Central memory CD4-positive, alpha-beta T cell (primary cell): ENCODE results near the gene FAM168B.
A peak's percentile ranks its signal among the peaks of the same experiment; 100 is the strongest.
"Not testable (repeated sequence)": the region's sequence is repeated elsewhere in the genome, so short reads cannot be mapped to it uniquely, and the experiment has no call there.

Source experiments
- DNase-seq: peaks from one replicate; pipeline ENCODE4 v3.0.0; 2022
- total RNA-seq, 3 experiments: gene quantifications; one replicate each; lab custom pipeline; 2026; lab: John Stamatoyannopoulos, UW

Gene FAM168B, protein sequence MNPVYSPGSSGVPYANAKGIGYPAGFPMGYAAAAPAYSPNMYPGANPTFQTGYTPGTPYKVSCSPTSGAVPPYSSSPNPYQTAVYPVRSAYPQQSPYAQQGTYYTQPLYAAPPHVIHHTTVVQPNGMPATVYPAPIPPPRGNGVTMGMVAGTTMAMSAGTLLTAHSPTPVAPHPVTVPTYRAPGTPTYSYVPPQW
- 102 to 223 (median 188) reads per million in 3 experiments for total RNA-seq

- DNase-seq = peak; percentile 88
Measured at GRCh38 chr2:131093006-131093695, at the start of gene FAM168B. FAM168B (minus strand) TSS chr2:131093460; CDS start chr2:131082646, 10,814 bp downstream.

DNA sequence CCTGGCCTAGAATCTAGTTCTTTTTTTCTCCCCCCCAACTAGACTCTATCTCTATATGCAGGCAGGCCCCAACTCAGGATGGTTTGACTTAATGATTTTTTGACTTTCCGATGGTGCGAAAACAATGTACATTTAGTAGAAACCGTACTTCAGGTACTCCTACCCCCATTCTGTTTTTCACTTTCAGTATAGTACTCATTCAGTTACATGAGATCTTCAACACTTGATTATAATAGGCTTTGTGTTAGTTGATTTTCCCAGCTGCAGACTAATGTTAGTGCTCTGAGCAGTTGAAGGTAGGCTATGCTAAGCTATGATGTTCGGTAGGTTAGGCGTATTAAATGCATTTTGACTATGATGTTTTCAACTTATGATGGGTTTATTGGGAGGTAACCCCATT is 49.6 kb upstream of the FAM168B start:
- no peak for DNase-seq

DNA sequence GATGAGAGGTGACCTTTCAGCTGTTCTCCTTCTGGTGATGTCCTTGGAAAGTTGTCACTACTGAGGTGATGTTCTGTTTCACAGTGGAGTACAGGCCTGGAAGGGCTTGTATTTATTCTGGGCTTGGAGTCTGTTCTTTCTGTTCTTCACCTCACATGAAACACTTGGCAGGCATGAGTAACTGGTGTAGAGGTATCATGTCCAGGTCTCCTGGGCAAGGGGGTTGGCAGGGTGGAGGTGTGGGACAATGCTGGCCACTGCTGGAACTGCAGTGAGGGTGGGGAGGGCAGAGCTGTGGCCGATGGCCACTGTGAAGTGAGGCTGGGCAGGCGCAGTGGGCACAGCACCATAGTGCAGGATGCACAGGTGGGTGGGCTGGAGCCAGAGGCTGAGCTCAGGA is 47.3 kb upstream of the FAM168B start:
- DNase-seq = no peak

DNA sequence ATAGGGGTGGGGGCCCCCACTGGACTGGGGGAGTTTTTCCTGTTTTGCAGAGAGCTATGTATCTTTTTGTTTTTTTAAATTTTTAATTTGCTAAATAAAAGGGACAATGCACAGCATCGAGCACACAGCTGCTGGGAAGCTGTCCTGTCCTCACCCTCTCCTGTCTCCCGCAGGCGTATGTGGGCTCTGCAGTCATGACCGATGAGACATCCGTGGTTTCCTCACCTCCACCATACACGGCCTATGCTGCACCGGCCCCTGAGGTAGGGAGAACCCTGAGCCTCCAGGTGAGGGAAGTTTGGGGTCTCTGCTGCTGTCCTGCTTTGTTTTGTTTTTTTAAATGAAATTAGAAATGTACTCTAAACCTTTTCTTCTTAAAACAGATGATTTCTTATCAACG is 39.5 kb upstream of the FAM168B start:
- no peak for DNase-seq

DNA sequence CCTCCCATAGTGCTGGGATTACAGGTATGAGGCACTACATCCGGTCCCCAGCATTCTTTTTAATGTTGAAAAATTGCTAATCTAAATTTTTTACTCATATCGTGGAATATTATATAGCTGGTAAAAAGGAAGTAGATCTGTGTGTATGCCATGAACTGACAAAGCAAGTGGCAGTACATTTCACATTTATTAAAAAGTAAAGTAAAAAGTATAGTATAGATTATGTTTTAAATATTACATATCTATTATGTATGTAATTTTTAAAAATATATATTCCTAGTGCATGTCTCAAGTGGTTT is 37.0 kb upstream of the FAM168B start:
- no peak for DNase-seq

DNA sequence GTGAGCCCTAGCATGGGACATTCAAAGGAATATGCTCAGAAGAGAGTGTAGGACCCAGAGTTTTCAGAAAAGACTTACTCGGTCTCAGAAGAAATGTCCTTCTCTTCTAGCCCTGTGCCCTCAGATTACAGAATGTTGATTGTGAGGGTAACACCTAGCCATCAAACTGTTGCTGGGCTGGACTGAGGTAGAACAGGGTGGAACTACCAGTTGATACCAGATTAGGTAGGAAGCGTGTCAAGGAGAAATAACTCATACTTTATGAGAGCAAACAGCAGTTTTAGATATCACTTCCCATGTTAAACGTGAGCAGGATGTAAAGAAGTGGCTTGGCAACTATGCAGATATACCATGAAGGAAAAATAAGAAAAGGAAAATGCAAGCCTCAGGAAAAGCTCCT is 34.7 kb upstream of the FAM168B start:
- DNase-seq = no peak

DNA sequence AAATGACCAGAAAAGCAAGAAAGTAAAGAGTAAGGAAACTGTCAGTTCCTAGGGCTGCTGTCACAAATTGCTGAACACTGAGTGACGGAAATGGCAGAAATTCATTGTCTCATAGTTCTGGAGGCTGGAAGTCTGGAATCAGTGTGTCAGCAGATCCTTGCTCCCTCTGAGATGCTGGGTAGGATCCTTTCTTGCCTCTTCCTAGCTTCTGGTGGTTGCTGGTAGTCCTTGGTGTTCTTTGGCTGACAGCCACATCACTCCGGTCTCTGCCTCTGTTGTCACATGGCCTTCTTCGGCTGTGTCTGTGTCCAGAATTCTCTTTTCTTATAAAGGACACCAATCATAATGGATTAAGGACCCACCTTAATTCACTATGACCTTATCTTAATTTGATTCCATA is 33.8 kb upstream of the FAM168B start:
- DNase-seq = no peak

DNA sequence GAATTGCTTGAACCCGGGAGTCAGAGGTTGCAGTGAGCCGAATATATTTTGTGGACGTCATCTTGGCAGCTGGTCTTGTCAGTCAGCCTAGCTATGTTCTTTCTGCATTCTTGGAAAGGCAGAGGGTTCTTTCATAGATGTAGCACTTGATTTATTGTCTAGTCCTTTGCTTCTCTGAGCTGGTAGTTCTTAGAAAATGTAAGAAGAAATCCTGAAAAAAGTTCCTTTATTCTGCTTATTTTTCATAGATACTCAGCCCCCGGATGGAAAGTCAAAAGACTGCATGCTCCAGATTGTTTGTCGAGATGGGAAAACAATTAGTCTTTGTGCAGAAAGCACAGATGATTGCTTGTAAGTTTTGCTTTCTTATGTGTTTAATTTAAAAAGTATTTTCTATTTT is 33.2 kb upstream of the FAM168B start:
- DNase-seq = no peak

DNA sequence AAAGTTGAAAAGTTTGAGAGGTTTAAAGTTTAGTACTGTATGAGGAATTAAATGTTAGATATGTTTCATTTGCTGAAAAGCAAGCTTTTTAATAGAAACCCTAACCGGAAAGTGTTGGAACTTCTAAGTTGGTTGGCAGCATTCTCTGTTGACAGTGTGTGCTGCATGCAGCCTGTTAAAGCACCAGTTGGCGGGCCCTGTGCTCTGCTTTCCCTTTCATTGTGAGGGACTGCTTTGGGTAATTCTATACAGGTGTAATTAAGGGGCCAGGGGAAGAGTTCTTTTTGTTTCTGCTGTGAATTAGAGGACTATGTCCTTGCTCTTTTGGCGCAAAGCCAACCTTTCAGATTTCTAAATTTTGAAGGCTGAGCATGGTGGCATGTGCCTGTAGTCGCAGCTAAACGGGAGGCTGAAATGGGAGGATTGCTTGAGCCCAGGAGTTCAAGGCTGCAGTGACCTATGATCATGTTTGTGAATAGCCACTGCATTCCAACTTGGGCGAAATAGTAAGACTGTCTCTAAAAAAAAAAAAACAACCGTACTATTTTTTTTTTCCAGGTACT is 32.0 kb upstream of the FAM168B start:
- no peak for DNase-seq

DNA sequence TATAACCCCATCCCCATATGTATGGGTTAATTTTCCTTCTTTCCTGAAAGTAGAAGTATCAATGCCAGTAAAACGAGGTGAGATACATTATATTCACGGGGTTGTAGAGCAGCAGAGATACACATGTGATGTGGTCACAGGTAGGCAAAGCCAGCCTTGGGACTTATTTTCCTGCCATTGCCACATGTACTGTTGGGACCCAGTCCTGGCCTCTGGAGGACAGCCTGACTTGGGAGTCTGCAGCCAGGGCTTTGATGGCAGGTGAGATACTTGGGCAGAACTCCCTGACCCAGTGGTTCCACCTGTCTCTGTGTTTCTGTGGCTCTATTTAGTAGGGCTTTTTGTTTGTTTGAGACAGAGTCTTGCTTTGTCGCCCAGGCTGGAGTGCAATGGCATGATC is 29.9 kb upstream of the FAM168B start:
- no peak for DNase-seq

DNA sequence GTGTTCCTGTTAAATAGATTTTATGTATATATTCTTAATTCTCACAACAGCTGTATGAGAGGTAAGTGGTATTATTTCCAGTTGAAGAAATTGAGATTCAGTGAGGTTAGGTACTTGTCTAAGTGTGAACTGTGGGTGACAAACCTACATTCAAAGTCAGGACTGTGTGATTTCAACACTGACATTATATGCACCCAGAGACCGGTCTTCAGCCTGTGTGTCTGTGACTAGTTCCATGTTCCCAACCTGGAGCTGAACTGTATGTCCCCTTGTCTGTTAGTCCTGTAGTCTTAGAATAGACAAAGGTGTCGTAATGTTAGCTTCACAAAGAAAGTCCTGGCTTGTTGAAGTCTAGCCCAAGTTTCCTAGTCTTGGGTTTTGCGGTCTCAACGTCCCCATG is 29.2 kb upstream of the FAM168B start:
- DNase-seq = no peak

GRCh38 chr2:131121464-131121863 is 28.2 kb upstream of the FAM168B start:
- no peak for DNase-seq

DNA sequence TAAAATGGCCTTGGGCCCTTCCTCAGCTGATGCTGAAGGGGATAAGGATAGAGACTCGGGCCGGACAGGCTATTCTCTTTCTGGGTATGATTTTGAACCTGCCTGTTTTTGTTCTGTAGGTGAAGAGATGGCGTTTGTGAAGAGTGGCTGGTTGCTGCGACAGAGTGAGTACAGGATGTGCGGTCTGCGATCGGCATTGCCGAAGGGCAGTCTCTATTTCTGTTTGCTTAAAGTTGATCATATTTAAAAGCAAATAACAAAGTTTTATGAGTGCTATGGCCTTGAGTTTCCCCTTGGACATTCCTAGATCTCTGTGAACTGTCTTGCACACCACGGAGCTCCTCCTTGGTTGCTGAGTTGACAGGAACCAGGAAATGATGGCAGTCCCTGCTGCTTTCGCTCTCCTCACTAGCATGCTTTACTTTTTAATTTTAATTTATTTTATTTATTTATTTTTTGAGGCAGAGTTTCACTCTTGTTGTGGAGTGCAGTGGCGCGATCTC is 27.6 kb upstream of the FAM168B start:
- no peak for DNase-seq

- DNase-seq = no peak
Measured at GRCh38 chr2:131115752-131116151, 22.5 kb upstream of the FAM168B start.

DNA sequence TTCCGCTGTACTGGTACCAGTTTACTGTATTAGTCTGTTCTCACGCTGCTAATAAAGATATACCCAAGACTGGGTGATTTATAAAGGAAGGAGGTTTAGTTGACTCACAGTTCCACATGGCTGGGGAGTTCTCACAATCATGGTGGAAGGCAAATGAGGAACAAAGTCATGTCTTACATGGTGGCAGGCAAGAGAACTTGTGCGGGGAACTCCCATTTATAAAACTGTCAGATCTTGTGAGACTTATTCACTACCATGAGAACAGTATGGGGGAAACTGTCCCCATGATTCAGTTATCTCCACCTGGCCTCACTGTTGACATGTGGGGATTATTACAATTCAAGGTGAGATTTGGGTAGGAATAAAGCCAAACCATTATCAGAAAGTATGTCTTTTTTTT is 21.7 kb upstream of the FAM168B start:
- not testable (repeated sequence) for DNase-seq

DNA sequence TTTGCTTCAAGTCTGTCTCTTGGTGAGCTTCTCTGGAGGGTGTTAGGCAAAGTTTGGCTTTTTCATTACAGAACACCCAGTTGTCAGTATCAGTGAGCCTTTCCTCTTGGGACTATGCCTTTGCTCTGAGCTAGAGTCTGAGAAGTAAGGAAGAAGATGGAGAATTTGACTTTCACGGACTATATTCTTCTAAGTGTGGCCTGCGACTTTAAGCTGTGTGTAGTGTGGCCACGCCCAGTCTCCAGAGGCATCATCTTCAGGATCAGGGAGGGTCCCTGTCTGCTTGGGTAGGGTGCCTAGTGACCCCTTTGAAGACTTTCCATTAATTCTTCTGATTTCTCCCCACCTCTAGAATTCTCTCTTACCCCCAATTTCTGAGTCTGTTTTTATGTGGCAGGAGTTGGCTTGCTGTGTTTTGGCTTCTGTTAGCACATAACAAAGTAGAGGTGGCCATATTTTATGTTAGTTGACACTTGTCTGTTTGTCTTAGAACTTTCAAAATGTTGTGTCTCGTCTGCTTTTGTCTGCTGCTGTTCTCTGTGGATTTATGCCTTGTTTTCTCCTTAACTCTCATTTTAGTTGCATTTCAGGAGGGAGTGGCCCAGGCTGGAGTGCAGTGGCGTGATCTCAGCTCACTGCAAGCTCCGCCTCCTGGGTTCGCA is 20.4 kb upstream of the FAM168B start:
- no peak for DNase-seq

GRCh38 chr2:131112529-131112928 is 19.3 kb upstream of the FAM168B start:
- no peak for DNase-seq

GRCh38 chr2:131105950-131106801 is 12.9 kb upstream of the FAM168B start:
- peak; percentile 4 for DNase-seq

- peak; percentile 93 for DNase-seq
Measured at GRCh38 chr2:131105156-131105949, 12.1 kb upstream of the FAM168B start, which contains the start of gene PLEKHB2. PLEKHB2 (plus strand) TSS chr2:131105336; CDS start chr2:131120942, 15,606 bp downstream.

DNA sequence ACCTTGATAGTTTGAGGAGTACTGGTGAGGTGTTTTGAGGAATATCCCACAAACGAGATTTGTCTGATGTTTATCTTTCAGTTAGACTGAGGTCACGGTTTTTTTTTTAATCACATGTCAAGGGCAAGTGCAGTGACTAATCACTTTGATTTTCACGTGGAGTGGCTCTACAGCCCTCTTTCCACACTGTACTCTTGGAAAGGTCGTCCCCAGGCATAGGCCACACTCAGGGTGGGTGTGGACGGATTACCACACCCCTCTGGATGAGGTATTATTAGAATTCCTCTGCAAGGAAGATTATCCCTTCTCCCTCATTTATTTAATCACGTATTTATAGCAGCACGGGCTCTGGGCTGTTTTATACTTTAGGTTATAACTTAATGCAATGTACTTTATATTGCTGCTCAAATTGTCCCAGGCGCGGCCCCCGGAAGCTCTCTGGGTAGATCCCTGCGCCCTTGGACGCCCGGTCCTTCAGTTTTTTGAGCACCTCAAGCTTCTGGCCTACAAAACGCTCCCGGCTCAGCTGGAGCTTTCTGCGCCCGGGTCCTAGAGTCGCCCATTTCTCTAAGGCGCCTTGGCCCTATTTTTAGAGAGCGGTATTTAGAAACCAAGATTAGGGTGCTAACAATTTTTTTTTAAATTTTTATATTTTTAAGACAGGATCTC is 11.4 kb upstream of the FAM168B start:
- peak; percentile 81 for DNase-seq

DNA sequence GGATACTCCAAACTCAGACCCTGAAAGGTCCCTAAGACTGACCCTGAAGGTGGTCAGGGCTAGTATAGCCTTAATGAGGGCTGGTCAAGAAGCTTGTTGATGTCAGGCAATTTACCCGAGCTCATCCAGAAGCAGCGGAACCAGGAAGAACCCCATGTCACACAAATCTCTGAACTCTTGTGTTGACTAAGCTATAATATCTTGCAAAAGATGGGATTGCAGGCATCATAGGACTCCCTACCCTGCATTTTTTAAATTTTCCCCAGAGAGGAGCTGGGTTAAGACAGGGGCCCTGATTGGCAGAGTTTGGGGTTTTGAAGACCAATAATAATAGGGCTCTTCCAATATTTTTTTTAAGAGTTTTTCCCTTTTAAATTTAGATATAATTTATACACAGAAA is 9.9 kb upstream of the FAM168B start:
- DNase-seq = no peak
